ENCODE data around the gene YIPF7.

YIPF7 gene

GRCh38 chr4:44616621-44617020 lies 34.8 kb downstream of the YIPF7 start:
- DNase-seq = no peak

GRCh38 chr4:44583393-44583792 lies 68.0 kb downstream of the YIPF7 start:
- DNase-seq = peak; percentile 9

GRCh38 chr4:44580231-44580630 lies 71.2 kb downstream of the YIPF7 start:
- no peak for DNase-seq

GRCh38 chr4:44578954-44579353 lies 72.5 kb downstream of the YIPF7 start:
- DNase-seq = no peak
